B cell (primary cell): Measurements from ENCODE around the gene PARVB. TPM values are rescaled to one million over a fixed set of nuclear protein-coding genes. Genes with fewer than 3 reads are reported as not detected.

Source experiments
- ATAC-seq: fragments of 200-7000 bp; cut with Tn5 transposase; one replicate; pipeline ENCODE4 v1.10.0; 2021; ENCODE audit warnings: low read depth, mild to moderate bottlenecking, moderate number of reproducible peaks, moderate library complexity
- CTCF ChIA-PET: fragments of 350-600 bp; sonication (Branson Sonifier 250); formaldehyde crosslinking; loops from one replicate; lab custom pipeline; 2021; ENCODE audit warnings: antibody characterized with exemption, inconsistent platforms; lab: Charles Lee
- POLR2A ChIA-PET: fragments of 350-600 bp; sonication (Branson Sonifier 250); formaldehyde crosslinking; loops from one replicate; lab custom pipeline; 2021; ENCODE audit warnings: antibody characterized with exemption; lab: Charles Lee
- DNase-seq: peaks from one replicate; pipeline ENCODE4 v3.0.0; 2013
- H2AFZ ChIP-seq: 2 replicates; pipeline ENCODE4 v1.6.1; 2012; ENCODE audit warnings: mild to moderate bottlenecking, low read depth, low read length; ENCODE audit not compliant: insufficient read depth, poor library complexity, severe bottlenecking
- H3K27ac ChIP-seq, 2 donors: 1 replicate in 1 of 2; 2 replicates in 1 of 2; pipeline ENCODE4 v1.5.1; 2012 to 2013; ENCODE audit warnings: low read length in 2 of 2, mild to moderate bottlenecking in 2 of 2, moderate library complexity in 1 of 2
- H3K27me3 ChIP-seq, 4 experiments: fragments of 200-600 bp in 1 of 4; sonication (generic) in 1 of 4; replicated peaks in 1 of 4; 1 replicate in 2 of 4; 2 replicates in 2 of 4; pipeline versions ENCODE4 v1.6.1 to v1.7.0; 2013 to 2016; ENCODE audit warnings: low read length in 3 of 4, mild to moderate bottlenecking in 2 of 4, mixed read lengths in 1 of 4, moderate library complexity in 1 of 4; ENCODE audit not compliant: insufficient read depth in 4 of 4, control insufficient read depth in 3 of 4; ENCODE audit errors: control extremely low read depth in 1 of 4
- H3K36me3 ChIP-seq, 2 experiments: replicated peaks in 1 of 2; 1 replicate in 1 of 2; 2 replicates in 1 of 2; pipeline versions ENCODE4 v1.6.1 to v1.7.1; 2013; ENCODE audit warnings: low read length in 1 of 2; ENCODE audit not compliant: insufficient read depth in 2 of 2, control insufficient read depth in 1 of 2; ENCODE audit errors: control extremely low read depth in 1 of 2, extremely low read depth in 1 of 2
- H3K4me1 ChIP-seq, 2 donors: fragments of 200-600 bp in 1 of 2; sonication (generic) in 1 of 2; 1 replicate in 1 of 2; 2 replicates in 1 of 2; pipeline versions ENCODE4 v1.5.1 to v1.6.1; 2013 to 2017; ENCODE audit warnings: low read length in 2 of 2; ENCODE audit not compliant: control insufficient read depth in 2 of 2, insufficient read depth in 2 of 2
- H3K4me2 ChIP-seq: replicated peaks from 2 replicates; pipeline ENCODE3; 2012; ENCODE audit warnings: mild to moderate bottlenecking, low read depth, low read length; ENCODE audit not compliant: poor library complexity, severe bottlenecking
- H3K4me3 ChIP-seq, 5 experiments: fragments of 200-600 bp in 1 of 5; sonication (generic) in 1 of 5; 1 replicate in 3 of 5; 2 replicates in 2 of 5; pipeline versions ENCODE4 v1.5.1 to v1.7.0; 2011 to 2016; ENCODE audit warnings: low read length in 4 of 5, mild to moderate bottlenecking in 4 of 5, low read depth in 2 of 5, control low read depth in 1 of 5, moderate library complexity in 1 of 5; ENCODE audit not compliant: insufficient read depth in 1 of 5; ENCODE audit errors: control extremely low read depth in 1 of 5, extremely low read depth in 1 of 5
- H3K79me2 ChIP-seq: fragments of 200-600 bp; sonication (generic); one replicate; pipeline ENCODE4 v1.6.0; 2016; ENCODE audit warnings: low read length; ENCODE audit not compliant: control insufficient read depth, insufficient read depth
- H3K9ac ChIP-seq: fragments of 200-600 bp; sonication (generic); 2 replicates; pipeline ENCODE4 v1.6.1; 2017; ENCODE audit warnings: mild to moderate bottlenecking, low read length, moderate library complexity
- H3K9me3 ChIP-seq, 3 donors: one replicate each; pipeline versions ENCODE4 v1.6.1 to v1.7.1; 2013; ENCODE audit warnings: low read length in 2 of 3; ENCODE audit not compliant: control insufficient read depth in 2 of 3, insufficient read depth in 1 of 3; ENCODE audit errors: control extremely low read depth in 1 of 3
- H4K20me1 ChIP-seq: 2 replicates; pipeline ENCODE4 v1.6.0; 2012; ENCODE audit warnings: mild to moderate bottlenecking, low read length; ENCODE audit not compliant: insufficient read depth, control insufficient read depth, poor library complexity, severe bottlenecking
- H3K27ac Mint-ChIP-seq: one replicate; pipeline ENCODE4 v1.8.0; 2021; ENCODE audit warnings: mixed read lengths
- H3K27me3 Mint-ChIP-seq: one replicate; pipeline ENCODE4 v1.8.0; 2021; ENCODE audit warnings: mixed read lengths
- H3K4me1 Mint-ChIP-seq: one replicate; pipeline ENCODE4 v1.8.0; 2021; ENCODE audit warnings: mixed read lengths
- H3K4me3 Mint-ChIP-seq: one replicate; pipeline ENCODE4 v1.8.0; 2021; ENCODE audit warnings: mixed read lengths
- H3K9me3 Mint-ChIP-seq: one replicate; pipeline ENCODE4 v1.8.0; 2022; ENCODE audit warnings: mixed read lengths; ENCODE audit not compliant: insufficient read depth
- EZH2 ChIP-seq: IDR thresholded peaks from 2 replicates; pipeline ENCODE4 v1.6.1; 2012; ENCODE audit warnings: borderline replicate concordance, low read depth, mild to moderate bottlenecking, moderate library complexity, low read length; ENCODE audit not compliant: insufficient read depth, poor library complexity, severe bottlenecking
- WGBS: methylation state at CpG from one replicate; pipeline ENCODE4 v1.1.5; 2013; ENCODE audit warnings: missing lambda C conversion rate; ENCODE audit not compliant: insufficient coverage; 5-methylcytosine and 5-hydroxymethylcytosine counted together
- intact Hi-C: fragments of 100-400 bp; cut with micrococcal nuclease; formaldehyde crosslinking; loops from one replicate; pipeline ENCODE4 v1.10.0; 2022
- polyA plus RNA-seq: library from polyadenylated mRNA; depleted of rRNA; stranded (reverse); fragments of >200 nt; gene quantifications from 2 replicates; pipeline ENCODE4 v1.2.3, GENCODE V29; 2012
- total RNA-seq, 2 donors: library from RNA; stranded (reverse); fragments of 120-200 nt in 1 of 2; gene quantifications; 1 replicate in 1 of 2; 2 replicates in 1 of 2; pipeline versions ENCODE4 v1.2.3 to v1.2.4, GENCODE V29; 2013 to 2022
- TF ChIP-seq, protein P1 (sequence below): fragments of 200-600 bp; IDR thresholded peaks from one replicate; pipeline ENCODE4 v1.8.0; 2022; ENCODE audit warnings: antibody characterized with exemption, mild to moderate bottlenecking

Gene PARVB
- total and polyA plus RNA-seq, 2 donors (not counting 1 experiment from before 2014, with no cell fraction given): 48.0 to 49.4 TPM

- ATAC-seq (peak; percentile 77), DNase-seq (peak; percentile 81)
- intact Hi-C loops: loop anchor here (1.0 kb wide), 1 partner anchor 9 kb away; no protein-coding TSS in a partner anchor
- peaks cover 33 to 57% of the 10 kb centered on the region in 2 donors for H3K4me1 ChIP-seq
- ChIA-PET POLR2A (interaction anchor here (0.7 to 2.7 kb wide), 2 partner anchors 9 to 43 kb away, joined by 6 to 28 read pairs; partner anchors contain the start of gene PARVG), CTCF (interaction anchor here (1.7 kb wide), 1 partner anchor 11 kb away, joined by 7 read pairs; the partner anchor contains the start of gene PARVG)
- H3K27ac ChIP-seq: peak overlapping the region; percentile 21 to 57
- H3K4me3 Mint-ChIP-seq: peak overlapping the region; percentile 45
- WGBS: 0% methylated on average over 5 of the region's 9 CpGs
- H4K20me1 ChIP-seq: peaks cover 81% of the 10 kb centered on the region
- H3K9me3 Mint-ChIP-seq: no peaks in the 10 kb centered on the region
- peak overlapping the region; percentile 55 for H3K4me2 ChIP-seq
- H3K27me3 Mint-ChIP-seq: no peaks in the 10 kb centered on the region
- H3K4me3 ChIP-seq: no peak overlapping the region
- H2AFZ ChIP-seq: no peak overlapping the region
- no peak overlapping the region for H3K9ac ChIP-seq
- H3K9me3 ChIP-seq: peaks cover 0 to 6% (median 0%) of the 10 kb centered on the region in 3 donors
- H3K4me1 Mint-ChIP-seq: peaks cover 66% of the 10 kb centered on the region
- peaks cover 62% of the 10 kb centered on the region for H3K79me2 ChIP-seq
- H3K36me3 ChIP-seq: peaks cover 0 to 41% of the 10 kb centered on the region in 2 experiments
- no peaks in the 10 kb centered on the region for H3K27me3 ChIP-seq
- H3K27ac Mint-ChIP-seq: peak overlapping the region; percentile 78
- no peak for TF ChIP-seq EZH2
- TF ChIP-seq, protein P1, sequence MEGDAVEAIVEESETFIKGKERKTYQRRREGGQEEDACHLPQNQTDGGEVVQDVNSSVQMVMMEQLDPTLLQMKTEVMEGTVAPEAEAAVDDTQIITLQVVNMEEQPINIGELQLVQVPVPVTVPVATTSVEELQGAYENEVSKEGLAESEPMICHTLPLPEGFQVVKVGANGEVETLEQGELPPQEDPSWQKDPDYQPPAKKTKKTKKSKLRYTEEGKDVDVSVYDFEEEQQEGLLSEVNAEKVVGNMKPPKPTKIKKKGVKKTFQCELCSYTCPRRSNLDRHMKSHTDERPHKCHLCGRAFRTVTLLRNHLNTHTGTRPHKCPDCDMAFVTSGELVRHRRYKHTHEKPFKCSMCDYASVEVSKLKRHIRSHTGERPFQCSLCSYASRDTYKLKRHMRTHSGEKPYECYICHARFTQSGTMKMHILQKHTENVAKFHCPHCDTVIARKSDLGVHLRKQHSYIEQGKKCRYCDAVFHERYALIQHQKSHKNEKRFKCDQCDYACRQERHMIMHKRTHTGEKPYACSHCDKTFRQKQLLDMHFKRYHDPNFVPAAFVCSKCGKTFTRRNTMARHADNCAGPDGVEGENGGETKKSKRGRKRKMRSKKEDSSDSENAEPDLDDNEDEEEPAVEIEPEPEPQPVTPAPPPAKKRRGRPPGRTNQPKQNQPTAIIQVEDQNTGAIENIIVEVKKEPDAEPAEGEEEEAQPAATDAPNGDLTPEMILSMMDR: no peak
Measured at GRCh38 chr22:44191036-44191454, 166.9 kb downstream of the PARVB start.

GRCh38 chr22:44192098-44192815, 168.2 kb downstream of the PARVB start:
- H3K4me2 ChIP-seq: no peak overlapping the region
- H3K4me1 ChIP-seq: peaks cover 33 to 57% of the 10 kb centered on the region in 2 donors
- WGBS: 100% methylated on average over 4 of the region's 8 CpGs
- peaks cover 49% of the 10 kb centered on the region for H3K79me2 ChIP-seq
- peaks cover 0 to 6% (median 0%) of the 10 kb centered on the region in 3 donors for H3K9me3 ChIP-seq
- H3K36me3 ChIP-seq: peaks cover 0 to 41% of the 10 kb centered on the region in 2 experiments
- ATAC-seq (no peak), DNase-seq (peak; percentile 50)
- no peak overlapping the region for H3K27ac Mint-ChIP-seq
- no peak for TF ChIP-seq EZH2
- TF ChIP-seq, protein P1: no peak
- intact Hi-C loops: no loop called here
- no peak overlapping the region for H3K4me3 Mint-ChIP-seq
- no peaks in the 10 kb centered on the region for H3K27me3 ChIP-seq
- no peaks in the 10 kb centered on the region for H3K27me3 Mint-ChIP-seq
- H3K4me3 ChIP-seq: no peak overlapping the region
- ChIA-PET POLR2A (interaction anchor here (0.7 to 2.7 kb wide), 2 partner anchors 11 to 12 kb away, joined by 3 to 28 read pairs; partner anchors contain the start of gene PARVG), CTCF (no interaction called here)
- no peak overlapping the region for H2AFZ ChIP-seq
- H3K9me3 Mint-ChIP-seq: no peaks in the 10 kb centered on the region
- H3K4me1 Mint-ChIP-seq: peaks cover 64% of the 10 kb centered on the region
- no peak overlapping the region for H3K9ac ChIP-seq
- H4K20me1 ChIP-seq: peaks cover 82% of the 10 kb centered on the region
- no peak overlapping the region for H3K27ac ChIP-seq
